Calu3 (cell line): Measurements from ENCODE around the gene HOGA1. TPM values are rescaled to one million over a fixed set of nuclear protein-coding genes. Genes with fewer than 3 reads are reported as not detected.

Source experiments
- BruUV-seq: library from RNA; stranded (reverse); fragments of 400-500 nt; replicated peaks from 2 replicates; lab custom pipeline; 2021; lab: Mats Ljungman, UMichigan
- CTCF ChIA-PET: fragments of 300-600 bp; sonication (Branson Sonifier 250); formaldehyde crosslinking; loops from one replicate; lab custom pipeline; 2022; ENCODE audit warnings: antibody characterized with exemption; lab: Charles Lee
- DNase-seq: peaks from one replicate; pipeline ENCODE4 v3.0.0; 2022
- H3K27ac Mint-ChIP-seq: one replicate; pipeline ENCODE4 v1.8.0; 2022; ENCODE audit warnings: mixed read lengths; ENCODE audit not compliant: unreplicated experiment
- H3K27me3 Mint-ChIP-seq: one replicate; pipeline ENCODE4 v1.8.0; 2022; ENCODE audit warnings: mixed read lengths; ENCODE audit not compliant: unreplicated experiment
- H3K36me3 Mint-ChIP-seq: one replicate; pipeline ENCODE4 v1.8.0; 2022; ENCODE audit warnings: mild to moderate bottlenecking, moderate library complexity, mixed read lengths; ENCODE audit not compliant: insufficient read depth, unreplicated experiment
- H3K4me1 Mint-ChIP-seq: one replicate; pipeline ENCODE4 v1.8.0; 2022; ENCODE audit warnings: mild to moderate bottlenecking, low read depth, mixed read lengths; ENCODE audit not compliant: unreplicated experiment
- H3K4me3 Mint-ChIP-seq: one replicate; pipeline ENCODE4 v1.8.0; 2022; ENCODE audit warnings: mild to moderate bottlenecking, low read depth, moderate library complexity, mixed read lengths; ENCODE audit not compliant: unreplicated experiment
- H3K9me3 Mint-ChIP-seq: one replicate; pipeline ENCODE4 v1.8.0; 2022; ENCODE audit warnings: low read depth, mixed read lengths; ENCODE audit not compliant: unreplicated experiment
- intact Hi-C: fragments of 100-400 bp; cut with micrococcal nuclease; formaldehyde crosslinking; loops from one replicate; pipeline ENCODE4 v1.10.0; 2022; ENCODE audit not compliant: unreplicated experiment
- total RNA-seq: library from RNA; stranded (reverse); gene quantifications from 2 replicates; pipeline ENCODE4 v1.2.3, GENCODE V29; 2022
- TF ChIP-seq, protein P1 (sequence below): fragments of 200-600 bp; IDR thresholded peaks from one replicate; pipeline ENCODE4 v1.8.0; 2022; ENCODE audit warnings: antibody characterized with exemption; ENCODE audit not compliant: unreplicated experiment

Gene HOGA1
- total RNA-seq, 1 experiment from 2014 or later, result 7.9 TPM

DNA sequence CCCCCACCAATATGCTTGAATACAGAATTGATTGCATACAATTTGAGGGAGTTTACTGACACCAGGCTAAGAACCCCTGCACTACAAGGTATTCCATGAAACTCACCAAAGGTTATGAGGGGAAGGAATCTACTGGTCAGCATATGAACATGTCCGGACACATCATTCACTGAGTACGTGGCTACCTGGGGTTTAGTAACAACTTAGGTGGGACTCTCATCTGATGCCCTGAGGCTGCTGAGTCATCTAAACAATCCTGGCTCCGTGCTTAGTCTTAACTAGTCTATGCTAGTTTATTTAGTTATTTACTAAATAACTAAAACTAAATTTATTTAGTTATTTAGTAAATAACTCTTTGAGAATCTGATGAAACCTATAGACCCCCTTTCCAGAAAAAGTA is 67.6 kb downstream of the HOGA1 start:
- intact Hi-C loops, result no loop called here
- H3K36me3 Mint-ChIP-seq, result peaks cover 13% of the 10 kb centered on the region
- BruUV-seq, result no TSS peak
- TF ChIP-seq, protein P1, sequence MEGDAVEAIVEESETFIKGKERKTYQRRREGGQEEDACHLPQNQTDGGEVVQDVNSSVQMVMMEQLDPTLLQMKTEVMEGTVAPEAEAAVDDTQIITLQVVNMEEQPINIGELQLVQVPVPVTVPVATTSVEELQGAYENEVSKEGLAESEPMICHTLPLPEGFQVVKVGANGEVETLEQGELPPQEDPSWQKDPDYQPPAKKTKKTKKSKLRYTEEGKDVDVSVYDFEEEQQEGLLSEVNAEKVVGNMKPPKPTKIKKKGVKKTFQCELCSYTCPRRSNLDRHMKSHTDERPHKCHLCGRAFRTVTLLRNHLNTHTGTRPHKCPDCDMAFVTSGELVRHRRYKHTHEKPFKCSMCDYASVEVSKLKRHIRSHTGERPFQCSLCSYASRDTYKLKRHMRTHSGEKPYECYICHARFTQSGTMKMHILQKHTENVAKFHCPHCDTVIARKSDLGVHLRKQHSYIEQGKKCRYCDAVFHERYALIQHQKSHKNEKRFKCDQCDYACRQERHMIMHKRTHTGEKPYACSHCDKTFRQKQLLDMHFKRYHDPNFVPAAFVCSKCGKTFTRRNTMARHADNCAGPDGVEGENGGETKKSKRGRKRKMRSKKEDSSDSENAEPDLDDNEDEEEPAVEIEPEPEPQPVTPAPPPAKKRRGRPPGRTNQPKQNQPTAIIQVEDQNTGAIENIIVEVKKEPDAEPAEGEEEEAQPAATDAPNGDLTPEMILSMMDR, result no peak
- no peaks in the 10 kb centered on the region for H3K27me3 Mint-ChIP-seq
- peaks cover 8% of the 10 kb centered on the region for H3K4me1 Mint-ChIP-seq
- H3K9me3 Mint-ChIP-seq, result no peaks in the 10 kb centered on the region
- no peak overlapping the region for H3K4me3 Mint-ChIP-seq
- CTCF ChIA-PET, result no interaction called here
- H3K27ac Mint-ChIP-seq, result no peak overlapping the region
- no peak for DNase-seq

- H3K27ac Mint-ChIP-seq, result no peak overlapping the region
- TF ChIP-seq, protein P1, result no peak
- no peaks in the 10 kb centered on the region for H3K27me3 Mint-ChIP-seq
- intact Hi-C loops, result no loop called here
- DNase-seq, result no peak
- no peaks in the 10 kb centered on the region for H3K9me3 Mint-ChIP-seq
- CTCF ChIA-PET, result no interaction called here
- BruUV-seq, result no TSS peak
- peaks cover 21% of the 10 kb centered on the region for H3K36me3 Mint-ChIP-seq
- no peak overlapping the region for H3K4me3 Mint-ChIP-seq
- H3K4me1 Mint-ChIP-seq, result no peaks in the 10 kb centered on the region
Observed at GRCh38 chr10:97656777-97657176, 72.6 kb downstream of the HOGA1 start.

DNA sequence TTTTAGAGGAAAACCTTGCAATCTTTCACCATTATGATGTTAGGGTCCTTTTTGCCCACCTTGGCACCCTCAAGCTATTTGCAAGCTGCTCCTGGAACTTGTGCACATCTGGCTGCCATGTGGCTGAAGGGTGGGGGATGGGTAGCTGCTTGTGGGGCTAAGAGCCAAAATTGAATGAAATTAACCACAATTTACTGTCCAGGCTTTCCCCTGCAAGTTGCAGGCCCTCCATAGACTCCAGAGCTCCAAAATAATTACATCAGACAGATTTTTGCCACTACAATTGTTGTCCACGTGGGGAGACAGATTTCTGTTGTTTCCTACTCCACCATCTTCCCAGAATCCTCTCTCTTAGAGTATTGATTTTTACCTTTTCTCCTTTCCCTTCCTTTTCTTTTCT is 75.4 kb downstream of the HOGA1 start:
- Mint-ChIP-seq H3K4me3 (no peak overlapping the region), H3K4me1 (no peaks in the 10 kb centered on the region), H3K27ac (no peak overlapping the region), H3K36me3 (peaks cover 8% of the 10 kb centered on the region), H3K9me3 (no peaks in the 10 kb centered on the region), H3K27me3 (no peaks in the 10 kb centered on the region)
- BruUV-seq, result no TSS peak
- intact Hi-C loops, result no loop called here
- no peak for DNase-seq
- CTCF ChIA-PET, result no interaction called here
- TF ChIP-seq, protein P1, result no peak

Other genes with a start within 250 kb of the HOGA1 start
- gene FRAT2, start 249.7 kb upstream of the HOGA1 start, total RNA-seq, result 6.0 and 7.4 TPM in 2 replicates
- gene RRP12, start 183.0 kb upstream of the HOGA1 start, total RNA-seq, result 52.6 and 54.6 TPM in 2 replicates
- 148 and 157 TPM in 2 replicates for gene PGAM1, start 158.2 kb upstream of the HOGA1 start, total RNA-seq
- gene EXOSC1, start 138.4 kb upstream of the HOGA1 start, total RNA-seq, result 28.6 and 29.5 TPM in 2 replicates
- 25.7 and 27.7 TPM in 2 replicates for gene ZDHHC16, start 138.2 kb upstream of the HOGA1 start, total RNA-seq
- gene MMS19, start 86.0 kb upstream of the HOGA1 start, total RNA-seq, result 39.8 and 46.5 TPM in 2 replicates
- 8.7 and 9.3 TPM in 2 replicates for gene UBTD1, start 85.5 kb upstream of the HOGA1 start, total RNA-seq
- gene ANKRD2, start 11.6 kb upstream of the HOGA1 start, total RNA-seq, result 0.47 and 0.90 TPM in 2 replicates
- gene C10orf62, start 5.3 kb downstream of the HOGA1 start, total RNA-seq, result 1.5 and 1.7 TPM in 2 replicates
- gene MORN4, start 49.1 kb downstream of the HOGA1 start, total RNA-seq, result 5.5 and 6.2 TPM in 2 replicates
- gene PI4K2A, start 56.3 kb downstream of the HOGA1 start, total RNA-seq, result 12.6 and 13.0 TPM in 2 replicates
- gene AVPI1, start 102.9 kb downstream of the HOGA1 start, total RNA-seq, result 16.9 and 25.6 TPM in 2 replicates
- 18.1 and 20.2 TPM in 2 replicates for gene MARVELD1, start 129.3 kb downstream of the HOGA1 start, total RNA-seq
- gene ZFYVE27, start 152.7 kb downstream of the HOGA1 start, total RNA-seq, result 28.3 and 30.0 TPM in 2 replicates
- gene SFRP5, start 187.6 kb downstream of the HOGA1 start, total RNA-seq, result 0.19 and 0.20 TPM in 2 replicates